ENCODE data around the gene SEMA6D.

The SEMA6D gene

DNA sequence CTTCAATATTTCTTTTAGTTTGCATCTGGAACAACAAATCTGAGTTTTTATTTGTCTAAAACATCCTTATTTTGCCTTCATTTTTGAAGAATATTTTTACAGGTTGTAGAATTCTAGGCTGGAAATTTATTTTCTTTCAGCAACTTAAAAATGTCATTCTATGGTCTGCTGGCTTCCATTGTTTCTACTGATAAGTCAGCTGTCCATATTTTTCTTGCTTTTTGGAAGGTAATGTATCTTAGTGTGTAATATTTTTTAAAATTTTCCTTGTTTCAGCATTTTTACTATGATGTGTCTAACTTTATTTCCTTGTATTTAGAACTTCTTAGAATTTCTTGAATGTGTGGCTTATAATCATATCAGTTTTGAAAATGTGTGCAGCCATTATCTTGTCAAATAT, 37.0 kb downstream of the SEMA6D start:
- no peak overlapping the region for H3K4me2 ChIP-seq (ENCODE audit: low read depth, low read length)
- DNase-seq, result no peak
- H3K27me3 ChIP-seq (replicated peaks; ENCODE audit: insufficient read depth, low read length), result no peaks in the 10 kb centered on the region
- no peak overlapping the region for H3K27ac ChIP-seq (ENCODE audit: low read length)
- peaks cover 25% of the 10 kb centered on the region for H3K4me1 ChIP-seq (ENCODE audit: low read length)
- no peaks in the 10 kb centered on the region for H3K79me2 ChIP-seq (ENCODE audit: low read length)
- H3F3A ChIP-seq (ENCODE audit: insufficient read depth, low read length), result peaks cover 5% of the 10 kb centered on the region; the same call in 1 of the 2 replicates
- H3K9me2 ChIP-seq (replicated peaks; ENCODE audit: insufficient read depth, low read length), result no peaks in the 10 kb centered on the region
- no peak overlapping the region for H2AFZ ChIP-seq (ENCODE audit: low read length)
- TF ChIP-seq EZH2phosphoT487 (IDR thresholded peaks at IDR 0.05; ENCODE audit: low read length), result no peak
- TF ChIP-seq, protein P1, sequence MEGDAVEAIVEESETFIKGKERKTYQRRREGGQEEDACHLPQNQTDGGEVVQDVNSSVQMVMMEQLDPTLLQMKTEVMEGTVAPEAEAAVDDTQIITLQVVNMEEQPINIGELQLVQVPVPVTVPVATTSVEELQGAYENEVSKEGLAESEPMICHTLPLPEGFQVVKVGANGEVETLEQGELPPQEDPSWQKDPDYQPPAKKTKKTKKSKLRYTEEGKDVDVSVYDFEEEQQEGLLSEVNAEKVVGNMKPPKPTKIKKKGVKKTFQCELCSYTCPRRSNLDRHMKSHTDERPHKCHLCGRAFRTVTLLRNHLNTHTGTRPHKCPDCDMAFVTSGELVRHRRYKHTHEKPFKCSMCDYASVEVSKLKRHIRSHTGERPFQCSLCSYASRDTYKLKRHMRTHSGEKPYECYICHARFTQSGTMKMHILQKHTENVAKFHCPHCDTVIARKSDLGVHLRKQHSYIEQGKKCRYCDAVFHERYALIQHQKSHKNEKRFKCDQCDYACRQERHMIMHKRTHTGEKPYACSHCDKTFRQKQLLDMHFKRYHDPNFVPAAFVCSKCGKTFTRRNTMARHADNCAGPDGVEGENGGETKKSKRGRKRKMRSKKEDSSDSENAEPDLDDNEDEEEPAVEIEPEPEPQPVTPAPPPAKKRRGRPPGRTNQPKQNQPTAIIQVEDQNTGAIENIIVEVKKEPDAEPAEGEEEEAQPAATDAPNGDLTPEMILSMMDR (IDR thresholded peaks at IDR 0.05; ENCODE audit: low read length), result no peak
- no peak for TF ChIP-seq EZH2 (optimal IDR thresholded peaks at IDR 0.05; ENCODE audit: low read depth, low read length)
- H3K36me3 ChIP-seq (replicated peaks; ENCODE audit: insufficient read depth, low read length), result no peaks in the 10 kb centered on the region
- H3K4me3 ChIP-seq (ENCODE audit: low read length), result no peak overlapping the region
- H3K9ac ChIP-seq (ENCODE audit: low read length), result no peak overlapping the region
- no peaks in the 10 kb centered on the region for H4K20me1 ChIP-seq (ENCODE audit: insufficient read depth, low read length)
- no peaks in the 10 kb centered on the region for H3K9me3 ChIP-seq (replicated peaks; ENCODE audit: insufficient read depth, low read length)

DNA sequence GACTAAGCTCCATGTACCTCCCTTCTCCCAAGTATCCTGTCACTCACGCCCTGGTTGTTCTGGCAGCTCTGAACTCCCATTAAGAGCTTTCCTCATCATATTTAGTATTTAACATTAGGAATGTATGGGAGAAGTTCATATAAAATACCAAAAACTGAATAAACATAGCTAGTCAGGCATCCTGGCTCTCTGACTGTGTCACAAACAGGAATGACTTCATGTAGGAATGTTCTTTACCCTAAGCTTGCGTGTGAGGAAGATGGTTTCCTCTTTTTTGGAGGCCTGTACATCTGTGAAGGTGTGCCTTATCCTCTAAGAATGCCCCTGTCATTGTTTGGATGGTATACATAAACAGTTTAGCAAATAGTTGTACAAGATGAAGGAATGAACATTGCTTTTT, 38.6 kb downstream of the SEMA6D start:
- peaks cover 5% of the 10 kb centered on the region; the same call in 1 of the 2 replicates for H3F3A ChIP-seq (ENCODE audit: insufficient read depth, low read length)
- H3K9ac ChIP-seq (ENCODE audit: low read length), result no peak overlapping the region
- no peaks in the 10 kb centered on the region for H4K20me1 ChIP-seq (ENCODE audit: insufficient read depth, low read length)
- no peaks in the 10 kb centered on the region for H3K9me2 ChIP-seq (replicated peaks; ENCODE audit: insufficient read depth, low read length)
- no peak for DNase-seq
- H3K27me3 ChIP-seq (replicated peaks; ENCODE audit: insufficient read depth, low read length), result no peaks in the 10 kb centered on the region
- TF ChIP-seq EZH2phosphoT487 (IDR thresholded peaks at IDR 0.05; ENCODE audit: low read length) (no peak), EZH2 (optimal IDR thresholded peaks at IDR 0.05; ENCODE audit: low read depth, low read length) (no peak)
- TF ChIP-seq, protein P1 (IDR thresholded peaks at IDR 0.05; ENCODE audit: low read length), result no peak
- no peaks in the 10 kb centered on the region for H3K79me2 ChIP-seq (ENCODE audit: low read length)
- H3K4me2 ChIP-seq (ENCODE audit: low read depth, low read length), result no peak overlapping the region
- H2AFZ ChIP-seq (ENCODE audit: low read length), result no peak overlapping the region
- H3K36me3 ChIP-seq (replicated peaks; ENCODE audit: insufficient read depth, low read length), result no peaks in the 10 kb centered on the region
- H3K9me3 ChIP-seq (replicated peaks; ENCODE audit: insufficient read depth, low read length), result no peaks in the 10 kb centered on the region
- H3K4me3 ChIP-seq (ENCODE audit: low read length), result no peak overlapping the region
- H3K4me1 ChIP-seq (ENCODE audit: low read length), result peaks cover 19% of the 10 kb centered on the region
- no peak overlapping the region for H3K27ac ChIP-seq (ENCODE audit: low read length)

DNA sequence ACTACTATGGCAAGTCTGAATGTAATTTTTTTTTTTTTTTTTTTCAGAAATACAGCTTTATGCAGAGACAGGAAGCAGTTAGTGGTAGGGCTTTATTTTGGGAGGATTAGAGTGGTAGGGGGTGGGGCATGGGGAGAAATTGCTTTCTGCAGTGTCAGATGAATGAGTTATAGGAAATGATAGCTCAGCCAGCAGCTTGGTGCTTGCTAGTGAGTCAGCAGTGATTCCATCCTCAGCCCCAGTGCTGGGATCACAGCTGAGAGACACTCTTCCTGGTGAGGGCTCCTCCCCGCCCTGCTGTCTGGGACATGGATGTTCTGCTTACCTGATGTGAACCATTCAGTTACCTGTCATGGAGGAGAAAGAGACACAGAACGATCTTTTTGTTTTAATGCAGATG, 39.6 kb downstream of the SEMA6D start:
- Histone ChIP-seq H2AFZ (ENCODE audit: low read length) (no peak overlapping the region), H3K9me2 (replicated peaks; ENCODE audit: insufficient read depth, low read length) (no peaks in the 10 kb centered on the region), H4K20me1 (ENCODE audit: insufficient read depth, low read length) (no peaks in the 10 kb centered on the region), H3K27ac (ENCODE audit: low read length) (peak overlapping the region; percentile 46; the same call in 1 of the 2 replicates), H3K36me3 (replicated peaks; ENCODE audit: insufficient read depth, low read length) (no peaks in the 10 kb centered on the region), H3K4me2 (ENCODE audit: low read depth, low read length) (peak overlapping the region; percentile 14; the same call in 1 of the 2 replicates), H3K9me3 (replicated peaks; ENCODE audit: insufficient read depth, low read length) (no peaks in the 10 kb centered on the region), H3K9ac (ENCODE audit: low read length) (no peak overlapping the region), H3K4me1 (ENCODE audit: low read length) (peaks cover 19% of the 10 kb centered on the region), H3K27me3 (replicated peaks; ENCODE audit: insufficient read depth, low read length) (no peaks in the 10 kb centered on the region), H3F3A (ENCODE audit: insufficient read depth, low read length) (peaks cover 5% of the 10 kb centered on the region; the same call in 1 of the 2 replicates), H3K79me2 (ENCODE audit: low read length) (no peaks in the 10 kb centered on the region), H3K4me3 (ENCODE audit: low read length) (no peak overlapping the region)
- TF ChIP-seq EZH2phosphoT487 (IDR thresholded peaks at IDR 0.05; ENCODE audit: low read length) (no peak), EZH2 (optimal IDR thresholded peaks at IDR 0.05; ENCODE audit: low read depth, low read length) (no peak)
- TF ChIP-seq, protein P1 (IDR thresholded peaks at IDR 0.05; ENCODE audit: low read length), result no peak
- DNase-seq, result peak; percentile 49

Data from MM.1S (cell line).